Stimulated activated CD4-positive, alpha-beta T cell treated with anti-CD3 and anti-CD28 coated beads, TNF-alpha, amount 100 ng/mL, for 1 hour (primary cell): ENCODE results near the gene CGRRF1.

Source experiments
- DNase-seq, 3 donors: peaks; one replicate each; pipeline ENCODE4 v3.0.0-alpha.2; 2020; ENCODE audit warnings: low read depth in 3 of 3, low spot score in 1 of 3

The CGRRF1 gene

GRCh38 chr14:54574528-54574927, 64.8 kb downstream of the CGRRF1 start:
- no peak for DNase-seq

GRCh38 chr14:54577494-54577893, 67.8 kb downstream of the CGRRF1 start:
- DNase-seq, result no peak

GRCh38 chr14:54577977-54578376, 68.3 kb downstream of the CGRRF1 start:
- DNase-seq, result no peak

- no peak for DNase-seq
Measured at GRCh38 chr14:54579621-54580020, 69.9 kb downstream of the CGRRF1 start.

- DNase-seq, result no peak
Measured at GRCh38 chr14:54580933-54581332, 71.2 kb downstream of the CGRRF1 start.

- no peak for DNase-seq
Measured at GRCh38 chr14:54582334-54582733, 72.6 kb downstream of the CGRRF1 start.

- DNase-seq, result no peak
Measured at GRCh38 chr14:54584097-54584496, 74.4 kb downstream of the CGRRF1 start.

GRCh38 chr14:54585214-54585613, 75.5 kb downstream of the CGRRF1 start:
- no peak for DNase-seq
